GM13977 (cell line): ENCODE data around the gene SLC25A14.

Source experiments
- DNase-seq: peaks from one replicate; pipeline ENCODE4 v3.0.0; 2012; ENCODE audit warnings: low spot score
- in situ Hi-C: fragments of 300-500 bp; cut with MboI; formaldehyde crosslinking; loops from one replicate; pipeline ENCODE4 v1.12.0; 2022; ENCODE audit warnings: low sequenced_read_pairs, low pct_unique_long_range_greater_than_20kb, mixed read lengths, inconsistent platforms; ENCODE audit not compliant: unreplicated experiment
- TF ChIP-seq, protein P1 (sequence below): IDR thresholded peaks from 2 replicates; pipeline ENCODE4 v1.5.1; 2012; ENCODE audit warnings: mild to moderate bottlenecking, control low read depth; ENCODE audit not compliant: insufficient read depth; ENCODE audit errors: extremely low read depth, missing control alignments

The SLC25A14 gene

DNA sequence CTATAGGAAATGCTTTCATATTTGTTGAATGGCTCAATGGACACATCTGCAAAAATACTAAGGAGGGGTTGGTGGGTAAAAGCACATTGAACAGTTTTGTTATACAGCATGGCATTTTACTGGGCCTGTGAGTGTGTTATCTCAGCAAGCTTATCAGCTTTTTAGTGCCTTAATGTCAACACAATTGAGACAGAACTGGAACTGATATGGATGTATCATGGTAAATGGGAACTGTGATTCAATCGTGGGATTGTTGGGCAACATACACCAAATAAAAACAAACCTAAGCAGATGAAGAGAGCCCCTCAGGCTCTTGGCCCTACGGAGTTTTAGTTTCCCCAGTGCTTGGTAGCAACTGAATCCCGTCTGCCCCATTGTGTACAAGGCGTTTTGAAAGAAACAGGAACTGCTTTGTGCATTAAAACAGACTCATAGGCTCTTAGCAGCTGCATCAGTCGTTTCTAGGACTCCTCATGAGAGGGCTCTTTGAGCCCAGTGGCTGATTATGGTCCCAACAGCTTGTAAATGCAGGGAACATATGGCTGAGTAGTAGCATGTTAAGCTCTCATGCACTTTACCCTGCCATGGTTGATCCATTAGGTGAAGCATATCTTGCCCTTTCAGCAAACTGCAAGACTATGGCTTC, 38.4 kb downstream of the SLC25A14 start:
- DNase-seq: no peak
- in situ Hi-C loops: no loop called here
- TF ChIP-seq, protein P1, sequence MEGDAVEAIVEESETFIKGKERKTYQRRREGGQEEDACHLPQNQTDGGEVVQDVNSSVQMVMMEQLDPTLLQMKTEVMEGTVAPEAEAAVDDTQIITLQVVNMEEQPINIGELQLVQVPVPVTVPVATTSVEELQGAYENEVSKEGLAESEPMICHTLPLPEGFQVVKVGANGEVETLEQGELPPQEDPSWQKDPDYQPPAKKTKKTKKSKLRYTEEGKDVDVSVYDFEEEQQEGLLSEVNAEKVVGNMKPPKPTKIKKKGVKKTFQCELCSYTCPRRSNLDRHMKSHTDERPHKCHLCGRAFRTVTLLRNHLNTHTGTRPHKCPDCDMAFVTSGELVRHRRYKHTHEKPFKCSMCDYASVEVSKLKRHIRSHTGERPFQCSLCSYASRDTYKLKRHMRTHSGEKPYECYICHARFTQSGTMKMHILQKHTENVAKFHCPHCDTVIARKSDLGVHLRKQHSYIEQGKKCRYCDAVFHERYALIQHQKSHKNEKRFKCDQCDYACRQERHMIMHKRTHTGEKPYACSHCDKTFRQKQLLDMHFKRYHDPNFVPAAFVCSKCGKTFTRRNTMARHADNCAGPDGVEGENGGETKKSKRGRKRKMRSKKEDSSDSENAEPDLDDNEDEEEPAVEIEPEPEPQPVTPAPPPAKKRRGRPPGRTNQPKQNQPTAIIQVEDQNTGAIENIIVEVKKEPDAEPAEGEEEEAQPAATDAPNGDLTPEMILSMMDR: no peak

DNA sequence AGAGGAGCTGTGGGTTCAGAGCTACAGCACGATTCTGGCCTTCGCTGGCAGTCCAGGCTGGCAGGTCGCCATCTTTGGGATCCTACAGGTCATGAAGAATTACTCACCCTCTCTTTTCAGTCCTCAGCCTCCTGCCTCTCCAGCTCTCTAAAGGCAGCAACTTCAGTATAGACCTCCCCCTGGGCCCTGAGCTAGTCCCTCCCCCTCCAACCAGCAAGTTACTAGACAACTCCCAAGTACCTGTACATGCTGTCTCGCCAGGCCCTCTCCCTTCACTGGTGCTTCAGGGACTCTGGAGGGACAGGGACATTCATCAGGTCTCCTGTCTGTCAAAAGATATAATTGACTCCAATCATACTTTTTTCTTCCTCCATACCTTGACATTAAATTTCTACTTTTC, 45.8 kb downstream of the SLC25A14 start, which contains the start of gene GPR119:
Gene GPR119, minus strand, starts transcription at position 155 of the 400 bp plus-strand sequence. CDS start 227 bp downstream, outside the sequence.
- in situ Hi-C loops: no loop called here
- no peak for DNase-seq
- TF ChIP-seq, protein P1: no peak

DNA sequence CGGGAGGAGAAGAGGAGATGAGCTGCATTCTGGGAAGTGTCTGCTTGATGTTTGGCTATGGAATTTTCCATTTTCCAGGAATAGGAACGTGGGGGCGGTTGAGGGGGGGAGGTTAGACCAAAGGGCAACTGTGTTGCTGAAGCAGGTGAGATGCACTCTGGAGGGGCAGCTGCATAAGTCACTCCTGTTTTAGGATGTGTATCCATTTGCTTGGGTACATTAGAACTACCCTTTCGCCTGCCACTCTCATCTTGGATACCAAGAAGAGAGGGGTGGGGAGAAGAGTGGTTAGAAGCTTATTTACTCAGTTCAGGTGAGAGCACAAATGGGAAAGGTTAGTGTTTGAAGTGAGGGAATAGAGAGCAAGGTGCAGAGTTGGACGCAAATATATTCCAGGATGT, 46.7 kb downstream of the SLC25A14 start:
- no peak for DNase-seq
- in situ Hi-C loops: no loop called here
- TF ChIP-seq, protein P1: no peak

DNA sequence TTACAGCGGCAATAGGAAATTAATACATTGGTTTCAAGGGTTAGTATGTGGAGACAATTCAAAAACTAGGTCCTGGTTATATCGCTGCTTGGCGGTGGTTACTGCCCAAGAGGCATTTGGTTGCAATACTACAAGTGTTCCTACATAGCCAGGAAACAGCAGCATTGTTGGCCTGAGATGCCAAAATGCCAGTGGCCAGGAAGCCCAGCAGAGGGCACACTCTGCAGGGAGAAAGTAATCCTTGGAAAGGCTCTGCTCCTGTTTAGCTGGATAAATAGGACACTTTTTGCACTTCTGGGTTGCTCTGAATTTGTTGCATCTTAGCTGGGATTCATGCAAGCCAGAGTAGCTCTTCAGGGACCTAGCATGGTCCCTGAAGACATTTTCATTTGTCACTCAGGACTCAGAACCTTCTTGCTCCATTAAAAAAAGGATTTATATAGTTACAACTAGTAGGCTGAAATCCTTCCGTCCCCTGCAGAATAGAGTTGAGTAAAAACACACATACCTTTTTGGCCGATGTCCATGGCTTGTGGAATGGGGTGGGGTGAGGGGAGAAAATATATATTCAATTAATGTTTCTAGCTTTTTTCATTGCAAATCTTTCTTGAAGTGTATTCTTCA, 53.8 kb downstream of the SLC25A14 start:
- TF ChIP-seq, protein P1: peak; percentile 45
- in situ Hi-C loops: no loop called here
- DNase-seq: no peak

DNA sequence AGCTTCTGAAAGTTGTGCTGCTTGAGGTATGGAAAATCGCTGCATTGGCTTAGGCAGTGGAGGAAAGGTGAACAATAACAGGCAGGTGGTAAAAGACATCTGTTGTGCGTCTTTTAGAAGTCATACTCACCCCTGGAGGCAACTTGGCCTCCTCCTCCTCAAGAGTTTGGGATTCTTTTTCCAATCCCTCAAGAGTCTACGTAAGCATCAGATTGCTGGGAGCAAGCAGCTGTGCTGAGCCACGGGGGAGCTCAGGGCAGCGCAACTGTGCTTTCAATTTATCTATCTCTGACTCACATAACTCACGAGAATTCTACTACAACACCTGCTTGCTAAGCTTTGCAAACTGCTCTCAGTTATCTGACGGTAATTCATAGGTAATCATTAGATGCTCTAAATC, 55.6 kb downstream of the SLC25A14 start:
- no peak for DNase-seq
- TF ChIP-seq, protein P1: no peak
- in situ Hi-C loops: no loop called here

DNA sequence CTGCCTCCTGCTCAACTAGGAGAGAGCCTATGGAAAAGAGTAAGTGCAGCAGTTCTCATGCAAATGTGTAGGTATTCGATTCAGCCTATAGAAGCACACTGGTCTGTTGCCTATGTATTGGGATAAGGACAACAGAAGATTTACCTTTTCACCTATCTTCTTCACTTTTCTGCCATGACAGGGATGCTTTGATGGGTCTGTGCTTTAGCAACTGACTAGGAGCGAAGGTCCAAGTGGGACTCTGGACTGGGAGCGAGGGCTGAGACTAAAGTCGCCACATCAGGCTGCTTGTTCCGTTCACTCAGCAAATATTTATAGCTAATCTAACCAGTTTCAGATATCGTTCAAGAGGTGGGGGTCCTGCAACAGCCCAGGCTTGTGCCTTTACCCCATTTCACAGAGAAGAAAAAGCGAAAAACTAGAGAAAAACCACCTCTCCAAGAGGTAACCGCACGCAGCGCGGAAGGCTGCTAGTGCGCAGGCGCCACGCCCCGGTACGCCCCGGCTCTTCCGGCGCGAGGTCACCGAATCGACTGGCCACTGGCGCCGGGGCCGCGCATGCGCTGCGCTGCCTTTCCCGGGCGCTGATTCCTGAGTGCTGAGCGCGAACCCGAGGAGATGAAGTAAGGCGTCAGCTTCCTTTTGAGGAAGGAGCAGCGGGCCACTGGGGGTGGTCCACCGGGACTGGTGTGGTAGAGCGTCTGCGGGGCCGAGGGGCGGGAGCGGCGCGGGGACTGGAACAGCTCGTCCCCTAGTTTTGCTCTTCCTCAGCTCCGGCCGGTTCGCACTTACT, 61.9 kb downstream of the SLC25A14 start, which contains the start of gene RBMX2:
Gene RBMX2, plus strand, starts transcription at position 573 of the 793 bp plus-strand sequence. Its CDS starts 46 bp downstream, at position 619.
- in situ Hi-C loops: no loop called here
- TF ChIP-seq, protein P1: no peak
- DNase-seq: peak; percentile 84
